ENCODE measurements around the gene SCUBE2. TPM values are rescaled to one million over a fixed set of nuclear protein-coding genes. Genes with fewer than 3 reads are reported as not detected.

Gene SCUBE2
- total RNA-seq, 1 experiment from 2014 or later, result 3.1 TPM

DNA sequence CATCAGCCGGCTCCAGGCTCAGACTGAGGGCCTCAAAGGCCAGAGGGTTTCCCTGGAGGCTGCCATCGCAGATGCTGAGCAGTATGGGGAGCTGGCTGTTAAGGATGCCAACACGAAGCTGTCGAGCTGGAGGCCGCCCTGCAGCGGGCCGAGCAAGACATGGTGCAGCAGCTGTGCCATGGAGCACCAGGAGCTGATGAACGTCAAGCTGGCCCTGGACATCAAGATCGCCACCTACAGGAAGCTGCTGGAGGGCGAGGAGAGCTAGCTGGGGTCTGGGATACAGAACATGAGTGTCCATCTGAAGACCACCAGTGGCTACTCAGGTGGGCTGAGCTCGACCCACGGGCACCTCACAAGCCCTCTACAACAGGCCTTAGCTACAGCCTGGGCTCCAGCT, 4.0 kb upstream of the SCUBE2 start:
- no peaks in the 10 kb centered on the region for H3K27me3 ChIP-seq (replicated peaks; ENCODE audit: control insufficient read depth, insufficient read depth, low read length)
- no TSS peak for BruUV-seq (replicated peaks)
- H3K36me3 Mint-ChIP-seq (ENCODE audit: insufficient read depth, unreplicated experiment), result no peaks in the 10 kb centered on the region
- H3K4me1 ChIP-seq, result no peaks in the 10 kb centered on the region
- ChIA-PET CTCF (interaction anchor here (0.7 to 1.9 kb wide), 4 partner anchors 19 to 80 kb away, joined by 3 to 9 read pairs (median 4); no protein-coding TSS in a partner anchor), POLR2A (no interaction called here)
- H3K4me3 ChIP-seq (ENCODE audit: low read depth, low read length), result no peak overlapping the region
- no peak overlapping the region for H3K27ac Mint-ChIP-seq (ENCODE audit: unreplicated experiment)
- no peaks in the 10 kb centered on the region for H3K36me3 ChIP-seq (ENCODE audit: control insufficient read depth, insufficient read depth, low read length)
- intact Hi-C loops (cut with micrococcal nuclease; ENCODE audit: unreplicated experiment), result no loop called here
- no peak overlapping the region for H3K4me3 Mint-ChIP-seq (ENCODE audit: unreplicated experiment)
- peaks cover 11% of the 10 kb centered on the region for H3K4me1 Mint-ChIP-seq (ENCODE audit: low read depth, unreplicated experiment)
- no peak for DNase-seq
- TF ChIP-seq CTCF (IDR thresholded peaks at IDR 0.05; ENCODE audit: insufficient read depth in 1 of 2, low read depth in 1 of 2, low read length in 1 of 2, severe bottlenecking in 1 of 2, unreplicated experiment in 1 of 2), result peak in 1 of 2 experiments; percentile 6
- H3K9me3 Mint-ChIP-seq (ENCODE audit: unreplicated experiment), result no peaks in the 10 kb centered on the region
- no peaks in the 10 kb centered on the region for H3K27me3 Mint-ChIP-seq (ENCODE audit: insufficient read depth, unreplicated experiment)
- H3K9me3 ChIP-seq, result peaks cover 2% of the 10 kb centered on the region; the same call in 1 of the 2 replicates

DNA sequence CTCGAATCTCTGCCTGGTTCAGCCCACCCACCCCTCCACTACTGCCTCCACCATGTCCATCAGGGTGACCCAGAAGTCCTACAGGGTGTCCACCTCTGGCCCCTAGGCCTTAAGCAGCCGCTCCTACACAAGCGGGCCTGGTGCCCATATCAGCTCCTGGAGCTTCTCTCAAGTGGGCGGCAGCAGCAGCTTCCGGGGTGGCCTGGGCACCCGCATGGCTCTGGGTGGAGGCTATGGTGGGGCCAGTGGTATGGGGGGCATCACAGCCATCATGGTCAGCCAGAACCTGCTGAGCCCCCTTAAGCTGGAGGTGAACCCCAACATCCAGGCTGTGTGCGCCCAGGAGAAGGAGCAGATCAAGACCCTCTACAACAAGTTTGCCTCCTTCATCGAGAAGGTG, 3.0 kb upstream of the SCUBE2 start:
- H3K27ac Mint-ChIP-seq (ENCODE audit: unreplicated experiment), result no peak overlapping the region
- no peak for TF ChIP-seq CTCF (IDR thresholded peaks at IDR 0.05; ENCODE audit: insufficient read depth in 1 of 2, low read depth in 1 of 2, low read length in 1 of 2, severe bottlenecking in 1 of 2, unreplicated experiment in 1 of 2)
- no peak overlapping the region for H3K4me3 ChIP-seq (ENCODE audit: low read depth, low read length)
- intact Hi-C loops (cut with micrococcal nuclease; ENCODE audit: unreplicated experiment), result no loop called here
- ChIA-PET POLR2A (no interaction called here), CTCF (interaction anchor here (1.5 kb wide), 1 partner anchor 43 kb away, joined by 5 read pairs; no protein-coding TSS in a partner anchor)
- DNase-seq, result no peak
- H3K4me3 Mint-ChIP-seq (ENCODE audit: unreplicated experiment), result no peak overlapping the region
- H3K27me3 ChIP-seq (replicated peaks; ENCODE audit: control insufficient read depth, insufficient read depth, low read length), result no peaks in the 10 kb centered on the region
- no peaks in the 10 kb centered on the region for H3K36me3 ChIP-seq (ENCODE audit: control insufficient read depth, insufficient read depth, low read length)
- BruUV-seq (replicated peaks), result no TSS peak
- H3K9me3 ChIP-seq, result peaks cover 2% of the 10 kb centered on the region; the same call in 1 of the 2 replicates
- no peaks in the 10 kb centered on the region for H3K4me1 ChIP-seq
- no peaks in the 10 kb centered on the region for H3K9me3 Mint-ChIP-seq (ENCODE audit: unreplicated experiment)
- H3K27me3 Mint-ChIP-seq (ENCODE audit: insufficient read depth, unreplicated experiment), result no peaks in the 10 kb centered on the region
- peaks cover 11% of the 10 kb centered on the region for H3K4me1 Mint-ChIP-seq (ENCODE audit: low read depth, unreplicated experiment)
- H3K36me3 Mint-ChIP-seq (ENCODE audit: insufficient read depth, unreplicated experiment), result no peaks in the 10 kb centered on the region

DNA sequence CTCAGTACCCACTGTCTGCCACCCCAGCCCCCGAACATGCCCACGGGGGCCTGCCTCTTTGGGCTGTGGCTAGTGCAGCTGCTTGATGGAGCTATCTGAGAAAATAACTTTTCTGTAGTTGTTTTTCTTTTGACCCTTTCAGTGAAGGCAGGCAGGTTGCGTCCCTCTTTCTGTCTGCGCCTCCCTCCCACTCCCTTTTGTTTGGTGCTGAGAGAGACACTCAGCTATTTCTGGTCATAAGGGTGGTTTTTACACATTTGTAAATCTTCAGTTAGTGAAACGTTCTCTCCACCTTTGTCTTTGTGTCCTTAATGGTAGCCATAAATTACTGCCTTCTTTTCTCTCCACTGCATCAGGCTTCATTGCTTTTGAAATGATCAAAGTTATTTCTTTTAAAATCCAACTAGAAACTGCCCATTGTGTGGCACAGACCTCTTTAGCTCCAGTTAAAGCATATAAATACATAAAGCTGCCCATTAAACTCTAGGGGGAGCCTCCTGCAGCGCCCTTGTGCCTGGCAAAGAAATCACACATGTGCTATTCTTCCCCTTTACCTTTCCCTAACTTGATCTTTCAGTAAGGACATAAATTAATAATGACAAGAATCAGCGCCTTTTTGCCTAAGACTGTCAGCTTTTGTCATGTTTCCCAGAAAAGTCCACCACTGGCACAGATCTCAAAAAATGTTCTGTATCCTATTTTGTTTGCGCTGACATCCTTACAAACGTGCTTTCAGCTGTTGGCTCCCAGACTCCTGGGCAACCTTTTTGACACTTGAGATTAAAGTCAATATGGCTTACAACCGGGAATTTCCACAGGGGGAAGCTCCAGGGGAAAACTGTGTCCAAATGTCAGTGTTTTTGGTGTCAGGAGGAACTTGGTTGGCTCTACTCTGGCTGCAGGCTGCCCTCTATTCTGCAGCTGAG, 1.7 kb upstream of the SCUBE2 start:
- intact Hi-C loops (cut with micrococcal nuclease; ENCODE audit: unreplicated experiment), result no loop called here
- peak in 1 of 2 experiments; percentile 11 for TF ChIP-seq CTCF (IDR thresholded peaks at IDR 0.05; ENCODE audit: insufficient read depth in 1 of 2, low read depth in 1 of 2, low read length in 1 of 2, severe bottlenecking in 1 of 2, unreplicated experiment in 1 of 2)
- Histone ChIP-seq H3K9me3 (peaks cover 2% of the 10 kb centered on the region; the same call in 1 of the 2 replicates), H3K27me3 (replicated peaks; ENCODE audit: control insufficient read depth, insufficient read depth, low read length) (no peaks in the 10 kb centered on the region), H3K4me3 (ENCODE audit: low read depth, low read length) (no peak overlapping the region), H3K36me3 (ENCODE audit: control insufficient read depth, insufficient read depth, low read length) (no peaks in the 10 kb centered on the region), H3K4me1 (no peaks in the 10 kb centered on the region)
- ChIA-PET CTCF (interaction anchor here (1.0 to 1.7 kb wide), 2 partner anchors 45 to 77 kb away, joined by 3 to 9 read pairs; no protein-coding TSS in a partner anchor), POLR2A (no interaction called here)
- H3K4me1 Mint-ChIP-seq (ENCODE audit: low read depth, unreplicated experiment), result peaks cover 11% of the 10 kb centered on the region
- H3K27me3 Mint-ChIP-seq (ENCODE audit: insufficient read depth, unreplicated experiment), result no peaks in the 10 kb centered on the region
- H3K27ac Mint-ChIP-seq (ENCODE audit: unreplicated experiment), result no peak overlapping the region
- H3K9me3 Mint-ChIP-seq (ENCODE audit: unreplicated experiment), result no peaks in the 10 kb centered on the region
- no TSS peak for BruUV-seq (replicated peaks)
- no peak overlapping the region for H3K4me3 Mint-ChIP-seq (ENCODE audit: unreplicated experiment)
- DNase-seq, result no peak
- no peaks in the 10 kb centered on the region for H3K36me3 Mint-ChIP-seq (ENCODE audit: insufficient read depth, unreplicated experiment)

Data from Caco-2 (cell line).